ENCODE results near the gene QRICH1. TPM values are rescaled to one million over a fixed set of nuclear protein-coding genes. Genes with fewer than 3 reads are reported as not detected.

Gene QRICH1
- total and polyA plus RNA-seq, 10 of the 15 experiments (the other 5 are each of a cell fraction or from before 2014, with no cell fraction given): 22.2 to 116 (median 81.4) TPM

DNA sequence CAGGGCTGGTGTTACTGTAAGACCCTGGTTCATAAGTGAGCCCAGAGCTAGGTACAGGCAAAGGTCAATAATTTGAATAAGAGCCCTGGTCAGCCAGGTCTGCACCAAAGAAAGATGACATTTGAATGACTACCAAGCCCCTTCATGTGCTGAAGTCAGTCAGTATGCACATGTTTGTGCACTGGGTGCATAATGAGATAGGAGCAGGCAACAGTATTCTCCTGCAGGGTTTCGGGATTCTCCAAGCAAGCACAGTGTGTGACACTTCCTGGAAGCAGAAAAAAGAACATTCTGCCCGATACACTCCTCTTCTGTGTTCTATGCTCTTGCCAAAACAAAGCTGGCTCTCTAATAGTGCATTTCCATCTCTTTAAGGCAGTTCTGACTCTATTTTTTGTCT, 59.2 kb downstream of the QRICH1 start (continued):
- TF ChIP-seq IRF3 (IDR thresholded peaks at IDR 0.05) (no peak), ZBED1 (IDR thresholded peaks at IDR 0.05; ENCODE audit: borderline replicate concordance) (no peak), NR2F1 (conservative IDR thresholded peaks at IDR 0.05) (no peak), MXI1 (IDR thresholded peaks at IDR 0.05; ENCODE audit: low read depth, low read length) (no peak), ZBTB40 (IDR thresholded peaks at IDR 0.05; ENCODE audit: borderline replicate concordance) (no peak), CHD1 (IDR thresholded peaks at IDR 0.05; ENCODE audit: low read depth, low read length) (no peak), SPI1 (IDR thresholded peaks at IDR 0.05; ENCODE audit: borderline replicate concordance, insufficient read depth, low read depth, low read length) (no peak), MYC (IDR thresholded peaks at IDR 0.05; ENCODE audit: insufficient read depth, insufficient read length, insufficient replicate concordance, low read length, severe bottlenecking) (no peak)
